Stomach (tissue), 9 donors: ENCODE results near the gene HTRA3. TPM values are rescaled to one million over a fixed set of nuclear protein-coding genes. Genes with fewer than 3 reads are reported as not detected.

Experiments
- DNase-seq, 2 donors: peaks; one replicate each; pipeline versions ENCODE4 v3.0.0 to v3.0.0-alpha.2; 2013 to 2019
- H3K27ac ChIP-seq, 5 donors: fragments of 200-600 bp in 4 of 5; sonication (generic) in 4 of 5; one replicate each; pipeline ENCODE4 v1.5.1; 2013 to 2019; ENCODE audit warnings: mild to moderate bottlenecking in 1 of 5, moderate library complexity in 1 of 5
- H3K27me3 ChIP-seq, 3 donors: fragments of 200-600 bp; sonication (generic); one replicate each; pipeline ENCODE4 v1.5.1; 2017 to 2019; ENCODE audit warnings: mixed run types in 1 of 3
- H3K36me3 ChIP-seq, 4 donors: fragments of 200-600 bp; sonication (generic); 1 replicate in 3 of 4; 2 replicates in 1 of 4; pipeline ENCODE4 v1.5.1; 2016 to 2019
- H3K4me1 ChIP-seq, 4 donors: fragments of 200-600 bp; sonication (generic); one replicate each; pipeline ENCODE4 v1.5.1; 2016 to 2019
- H3K4me3 ChIP-seq, 4 donors: fragments of 200-600 bp; sonication (generic) in 3 of 4; one replicate each; pipeline ENCODE4 v1.5.1; 2016 to 2019; ENCODE audit warnings: mild to moderate bottlenecking in 1 of 4
- H3K9me3 ChIP-seq, 4 donors: fragments of 200-600 bp; sonication (generic); one replicate each; pipeline ENCODE4 v1.5.1; 2016 to 2019
- CTCF ChIP-seq, 7 experiments: fragments of 450-650 bp in 4 of 7; fragments of 200-600 bp in 3 of 7; sonication (generic) in 3 of 7; IDR thresholded peaks; one replicate each; pipeline ENCODE4 v1.5.1; 2016 to 2019; ENCODE audit warnings: antibody characterized with exemption in 7 of 7, control low read depth in 2 of 7, mild to moderate bottlenecking in 1 of 7
- EP300 ChIP-seq: sonication (generic); formaldehyde crosslinking; IDR thresholded peaks from one replicate; pipeline ENCODE4 v1.6.1; 2017; ENCODE audit warnings: antibody characterized with exemption
- POLR2A ChIP-seq, 4 donors: fragments of 450-650 bp; IDR thresholded peaks; one replicate each; pipeline ENCODE4 v1.6.1; 2016; ENCODE audit warnings: antibody characterized with exemption in 4 of 4, control low read depth in 2 of 4, mild to moderate bottlenecking in 1 of 4, moderate library complexity in 1 of 4
- POLR2AphosphoS5 ChIP-seq, 3 donors: sonication (generic); formaldehyde crosslinking; IDR thresholded peaks; one replicate each; pipeline ENCODE4 v1.6.1; 2016; ENCODE audit warnings: antibody characterized with exemption in 3 of 3
- WGBS, 5 donors: extraction: QIAGEN DNeasy Blood & Tissue Kit in 3 of 5; methylation state at CpG; one replicate each; pipeline versions ENCODE4 v1.1.5 to v1.1.7; 2013 to 2018; 5-methylcytosine and 5-hydroxymethylcytosine counted together
- intact Hi-C: fragments of 100-400 bp; cut with DNase I; formaldehyde crosslinking; loops from one replicate; pipeline ENCODE4 v1.15.1; 2023; ENCODE audit warnings: low total_unique reads
- polyA plus RNA-seq, 3 donors: library from polyadenylated mRNA; stranded (reverse); fragments of 200-250 nt; gene quantifications; one replicate each; pipeline ENCODE4 v1.2.3, GENCODE V29; 2013
- total RNA-seq, 5 donors: library from RNA; depleted of rRNA; stranded (reverse); fragments of >200 nt; gene quantifications; one replicate each; pipeline versions ENCODE4 v1.1.0 to v1.2.3, GENCODE V29; 2014 to 2016
- donor health status: healthy with polysubstance abuse.
- donor health status: Bipolar disorder and iron deficiency.
- donor health status: healthy.

HTRA3 gene
- total and polyA plus RNA-seq, 8 donors: 6.6 to 26.8 (median 15.9) TPM

DNA sequence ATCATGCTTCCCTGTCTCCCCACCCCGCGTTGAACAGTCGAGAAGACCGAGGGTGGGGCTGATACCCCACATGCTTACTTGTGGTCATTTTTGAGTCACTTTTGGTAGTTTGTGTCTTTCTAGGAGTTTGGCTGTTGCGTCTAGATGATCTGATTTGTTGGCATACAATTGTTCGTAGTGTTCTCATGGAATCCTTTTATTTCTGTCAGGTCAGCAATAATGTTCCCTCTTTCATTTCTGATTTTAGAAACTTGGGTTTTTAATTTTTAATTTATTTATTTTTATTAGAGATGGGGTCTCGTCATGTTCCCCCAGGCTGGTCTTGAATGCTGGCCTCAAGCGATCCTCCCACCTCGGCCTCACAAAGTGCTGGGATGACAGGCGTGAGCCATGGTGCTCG is 39.5 kb upstream of the HTRA3 start:
- intact Hi-C loops: no loop called here
- TF ChIP-seq EP300 (no peak), CTCF (IDR thresholded peaks at IDR 0.05) (no peak), POLR2AphosphoS5 (IDR thresholded peaks at IDR 0.05) (no peak), POLR2A (IDR thresholded peaks at IDR 0.05) (no peak)
- 94 to 96% (median 95%) methylated on average over 11 of the region's 11 CpGs for WGBS, 5 donors
- Histone ChIP-seq H3K36me3 (peaks cover 17 to 70% (median 50%) of the 10 kb centered on the region in 4 donors), H3K27ac (no peak overlapping the region), H3K9me3 (no peaks in the 10 kb centered on the region), H3K27me3 (no peaks in the 10 kb centered on the region), H3K4me1 (peaks cover 26 to 45% (median 33%) of the 10 kb centered on the region in 4 donors), H3K4me3 (no peak overlapping the region)
- no peak for DNase-seq

DNA sequence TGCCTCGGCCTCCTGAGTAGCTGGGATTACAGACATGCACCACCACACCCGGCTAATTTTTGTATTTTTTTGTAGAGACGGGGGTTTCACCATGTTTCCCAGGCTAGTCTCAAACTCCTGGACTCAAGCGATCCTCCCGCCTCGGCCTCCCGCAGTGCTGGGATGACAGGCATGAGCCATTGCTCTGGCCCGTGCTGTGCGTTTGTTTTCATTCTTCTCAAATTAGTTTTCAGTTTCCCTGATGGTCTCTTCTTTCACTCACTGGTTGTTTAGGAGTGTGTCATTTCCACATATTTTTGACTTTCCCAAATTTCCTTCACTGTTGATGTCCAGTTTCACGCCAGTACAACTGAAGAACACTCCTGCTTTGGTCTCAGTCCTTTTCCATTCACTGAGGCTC is 38.7 kb upstream of the HTRA3 start:
- WGBS, 5 donors: 94 to 97% (median 95%) methylated on average over 10 of the region's 10 CpGs
- Histone ChIP-seq H3K4me1 (peaks cover 24 to 37% (median 26%) of the 10 kb centered on the region in 4 donors), H3K27me3 (no peaks in the 10 kb centered on the region), H3K9me3 (no peaks in the 10 kb centered on the region), H3K27ac (no peak overlapping the region), H3K4me3 (no peak overlapping the region), H3K36me3 (peaks cover 23 to 71% (median 51%) of the 10 kb centered on the region in 4 donors)
- no peak for DNase-seq
- TF ChIP-seq EP300 (no peak), POLR2AphosphoS5 (IDR thresholded peaks at IDR 0.05) (no peak), CTCF (IDR thresholded peaks at IDR 0.05) (no peak), POLR2A (IDR thresholded peaks at IDR 0.05) (no peak)
- intact Hi-C loops: no loop called here

DNA sequence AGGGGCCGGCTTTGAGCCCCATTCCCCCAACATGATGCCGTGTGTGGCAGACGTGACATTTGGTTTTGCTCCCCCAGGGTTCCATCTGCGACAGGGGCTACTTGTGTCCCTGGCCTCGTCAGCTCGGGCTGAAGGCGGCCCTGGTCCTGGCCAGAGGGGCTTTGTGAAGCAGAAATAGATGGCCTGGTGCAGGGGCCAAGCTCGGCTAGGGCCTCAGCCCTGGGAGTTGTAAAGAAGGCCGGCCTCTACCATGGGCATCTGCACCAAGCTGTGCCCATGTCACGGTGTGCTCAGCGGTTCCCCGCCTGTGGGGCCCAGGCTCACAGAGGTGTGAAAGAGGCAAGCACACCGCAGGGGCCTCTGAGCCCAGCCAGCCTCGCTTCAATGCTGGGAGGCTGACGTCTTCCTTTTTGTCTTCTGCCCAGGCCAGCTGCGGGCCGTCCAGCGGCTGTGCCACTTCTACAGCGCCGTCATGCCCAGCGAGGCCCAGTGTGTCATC is 38.0 kb upstream of the HTRA3 start:
- TF ChIP-seq CTCF (IDR thresholded peaks at IDR 0.05): no peak
- TF ChIP-seq EP300: no peak
- no peak for TF ChIP-seq POLR2A (IDR thresholded peaks at IDR 0.05)
- no peak for TF ChIP-seq POLR2AphosphoS5 (IDR thresholded peaks at IDR 0.05)
- no peak for DNase-seq
- Histone ChIP-seq H3K4me3 (no peak overlapping the region), H3K36me3 (peaks cover 30 to 73% (median 56%) of the 10 kb centered on the region in 4 donors), H3K9me3 (no peaks in the 10 kb centered on the region), H3K27me3 (no peaks in the 10 kb centered on the region), H3K4me1 (peaks cover 21 to 30% (median 23%) of the 10 kb centered on the region in 4 donors), H3K27ac (no peak overlapping the region)
- intact Hi-C loops: no loop called here
- WGBS, 5 donors: 94 to 96% (median 95%) methylated on average over 4 to 21 of the region's 21 CpGs

DNA sequence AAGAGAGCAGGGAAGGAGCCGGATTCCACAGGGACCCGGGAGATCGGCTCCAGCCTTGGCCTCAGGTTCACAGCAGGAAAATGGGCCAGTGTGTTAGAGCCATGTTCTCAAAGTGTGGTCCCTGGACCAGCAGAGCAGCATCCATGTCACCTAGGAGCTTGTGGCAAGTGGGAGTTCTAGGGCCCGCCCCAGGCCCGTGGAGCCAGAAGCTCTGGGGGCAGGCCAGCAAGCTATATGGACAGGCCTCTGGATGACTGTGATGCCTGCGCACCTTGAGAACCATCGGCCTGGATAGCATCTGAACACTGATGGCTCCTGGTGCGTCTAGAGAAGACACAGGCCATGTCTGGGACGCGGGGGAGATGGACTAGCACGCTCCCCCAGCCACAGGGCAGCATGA is 36.8 kb upstream of the HTRA3 start:
- H3K27ac ChIP-seq: no peak overlapping the region
- no peak for DNase-seq
- H3K4me1 ChIP-seq: peaks cover 13 to 20% (median 14%) of the 10 kb centered on the region in 4 donors
- TF ChIP-seq POLR2A (IDR thresholded peaks at IDR 0.05) (no peak), POLR2AphosphoS5 (IDR thresholded peaks at IDR 0.05) (no peak), CTCF (IDR thresholded peaks at IDR 0.05) (no peak), EP300 (no peak)
- H3K4me3 ChIP-seq: no peak overlapping the region
- 95 to 97% (median 96%) methylated on average over 11 of the region's 11 CpGs for WGBS, 5 donors
- intact Hi-C loops: no loop called here
- H3K36me3 ChIP-seq: peaks cover 24 to 73% (median 62%) of the 10 kb centered on the region in 4 donors
- no peaks in the 10 kb centered on the region for H3K9me3 ChIP-seq
- no peaks in the 10 kb centered on the region for H3K27me3 ChIP-seq
